GM12891 (cell line): ENCODE data around the gene TMPRSS4.

Experiments
- POLR2A ChIP-seq: IDR thresholded peaks from 2 replicates; pipeline ENCODE4 v1.6.1; 2011; ENCODE audit warnings: low read depth, low read length, control low read depth
- POLR2AphosphoS5 ChIP-seq: IDR thresholded peaks from 2 replicates; pipeline ENCODE4 v1.6.1; 2011; ENCODE audit warnings: low read depth, low read length, control low read depth
- POU2F2 ChIP-seq: IDR thresholded peaks from 2 replicates; pipeline ENCODE4 v1.6.1; 2011; ENCODE audit warnings: low read depth, mild to moderate bottlenecking, control low read depth, low read length, moderate library complexity
- SPI1 ChIP-seq: IDR thresholded peaks from 2 replicates; pipeline ENCODE4 v1.6.1; 2011; ENCODE audit warnings: low read depth, low read length, control low read depth
- TAF1 ChIP-seq: IDR thresholded peaks from 2 replicates; pipeline ENCODE4 v1.6.1; 2011; ENCODE audit warnings: low read depth, low read length, control low read depth

DNA sequence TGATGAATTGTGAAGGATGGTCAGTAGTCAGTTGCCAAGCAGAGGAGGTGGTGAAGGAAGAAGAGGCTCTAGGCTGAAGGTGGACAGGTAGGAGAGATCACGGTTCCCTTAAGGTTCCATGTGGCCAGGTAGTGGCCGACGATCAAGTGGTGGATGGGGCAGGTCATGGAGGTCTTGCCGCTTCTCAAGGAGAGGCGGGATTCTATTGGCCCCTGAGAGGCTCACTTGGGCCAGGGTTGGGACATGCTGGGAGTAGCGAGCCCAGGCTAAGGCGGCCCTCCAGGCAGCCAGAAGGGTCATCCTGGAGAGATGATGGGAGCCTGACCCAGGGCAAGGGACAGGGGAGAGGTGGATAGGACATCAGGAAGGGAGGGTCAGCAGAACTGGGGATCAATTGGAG, 20.9 kb upstream of the TMPRSS4 start:
- TF ChIP-seq POLR2AphosphoS5 (no peak), TAF1 (no peak), POU2F2 (no peak), POLR2A (no peak), SPI1 (no peak)
